Kasumi-1 (cell line): Measurements from ENCODE around the gene DUXB.
A peak's percentile ranks its signal among the peaks of the same experiment; 100 is the strongest.

ENCODE experiments used
- DNase-seq, 2 experiments: peaks; one replicate each; lab custom pipeline; 2025; lab: John Stamatoyannopoulos, UW

DUXB gene

DNA sequence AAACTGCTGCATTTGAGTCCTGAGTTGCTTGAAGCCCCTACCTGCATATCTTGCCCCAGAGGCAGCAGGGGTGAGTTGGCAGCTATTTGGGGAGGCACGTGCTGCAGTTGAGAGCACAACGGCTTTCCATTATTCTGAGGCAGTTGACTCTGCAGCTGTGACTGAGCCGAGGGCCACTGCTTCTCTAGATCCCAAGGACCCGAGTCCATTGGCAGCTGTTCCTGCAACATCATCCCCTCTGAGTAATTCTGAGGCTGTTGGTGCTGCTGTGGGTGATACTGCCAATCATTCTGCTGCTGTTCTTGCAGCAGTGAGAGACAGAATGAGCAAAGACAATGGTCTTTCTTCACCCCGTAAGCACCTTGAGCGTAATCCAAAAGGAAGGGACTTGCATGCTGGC is 40.9 kb downstream of the DUXB start:
- no peak for DNase-seq

DNA sequence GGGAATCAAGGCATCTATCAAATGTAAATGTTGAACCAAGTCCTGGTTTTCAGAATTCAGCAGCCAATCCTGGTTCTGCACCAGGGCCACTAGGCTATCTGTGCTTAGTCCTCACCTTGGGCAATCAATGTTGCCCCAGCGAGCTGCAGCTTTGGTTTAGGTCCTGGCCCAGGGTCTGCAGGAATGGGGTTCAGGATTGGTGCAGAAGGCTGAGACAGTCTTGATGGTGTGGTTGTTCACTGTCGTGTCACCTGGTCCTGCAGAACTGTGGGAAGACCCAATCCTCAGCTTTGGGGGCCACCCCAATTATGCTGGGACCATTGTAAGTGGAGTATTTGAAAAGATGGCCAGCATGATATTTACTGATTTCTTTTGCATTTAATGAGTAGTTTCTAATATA is 43.1 kb downstream of the DUXB start:
- no peak for DNase-seq

- no peak for DNase-seq
Measured at GRCh38 chr16:75653922-75654321, 47.3 kb downstream of the DUXB start.

DNA sequence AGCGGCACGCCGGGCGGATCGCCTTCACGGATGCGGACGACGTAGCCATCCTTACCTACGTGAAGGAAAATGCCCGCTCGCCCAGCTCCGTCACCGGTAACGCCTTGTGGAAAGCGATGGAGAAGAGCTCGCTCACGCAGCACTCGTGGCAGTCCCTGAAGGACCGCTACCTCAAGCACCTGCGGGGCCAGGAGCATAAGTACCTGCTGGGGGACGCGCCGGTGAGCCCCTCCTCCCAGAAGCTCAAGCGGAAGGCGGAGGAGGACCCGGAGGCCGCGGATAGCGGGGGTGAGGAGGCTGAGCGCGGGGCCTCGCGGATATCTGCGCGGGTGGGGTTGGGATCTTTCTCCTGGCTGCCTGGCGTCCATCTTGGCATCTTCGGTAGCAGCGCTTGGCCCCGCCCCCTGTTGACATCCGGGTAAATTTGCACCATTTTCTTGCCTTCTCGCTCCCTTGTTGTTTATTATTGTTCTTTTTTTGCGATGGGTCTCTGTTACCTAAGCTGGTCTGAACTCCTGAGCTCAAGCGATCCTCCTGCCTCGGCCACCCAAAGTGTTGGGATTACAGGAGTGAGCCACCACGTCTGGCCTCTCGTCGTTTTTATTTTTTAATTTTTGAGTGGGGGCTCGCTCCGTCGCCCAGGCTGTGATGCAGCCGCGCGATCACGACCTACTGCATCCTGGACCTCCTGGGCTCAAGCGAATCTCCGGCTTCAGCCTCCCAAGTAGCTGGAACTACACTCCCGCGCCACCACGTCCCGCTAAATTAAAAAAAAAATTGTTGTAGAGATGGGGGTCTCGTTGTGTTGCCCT is 52.8 kb downstream of the DUXB start:
- peak; percentile 58 to 77 for DNase-seq

DNA sequence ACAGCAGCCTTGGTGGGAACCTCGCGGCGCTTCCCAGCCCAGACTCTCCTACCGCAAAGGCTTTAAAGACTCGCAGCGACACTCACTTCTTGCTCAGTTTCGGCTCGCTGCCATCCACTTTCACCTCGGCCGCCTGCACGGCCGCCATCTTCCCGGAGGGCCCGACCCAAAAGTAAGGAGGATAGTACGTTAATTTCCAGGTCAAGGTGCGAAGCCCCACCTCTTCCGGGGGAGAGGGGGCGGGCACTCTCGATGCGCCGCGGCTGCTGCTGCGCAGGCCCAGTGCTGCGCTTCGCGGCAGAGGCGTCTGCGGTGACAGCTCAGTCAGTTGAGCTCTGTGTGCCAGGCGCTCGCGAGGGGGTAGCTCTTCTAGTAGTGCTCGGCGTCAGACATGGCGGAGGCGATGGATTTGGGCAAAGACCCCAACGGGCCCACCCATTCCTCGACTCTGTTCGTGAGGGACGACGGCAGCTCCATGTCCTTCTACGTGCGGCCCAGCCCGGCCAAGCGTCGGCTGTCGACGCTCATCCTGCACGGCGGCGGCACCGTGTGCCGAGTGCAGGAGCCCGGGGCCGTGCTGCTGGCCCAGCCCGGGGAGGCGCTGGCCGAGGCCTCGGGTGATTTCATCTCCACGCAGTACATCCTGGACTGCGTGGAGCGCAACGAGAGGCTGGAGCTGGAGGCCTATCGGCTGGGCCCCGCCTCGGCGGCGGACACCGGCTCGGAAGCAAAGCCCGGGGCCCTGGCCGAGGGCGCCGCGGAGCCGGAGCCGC is 53.6 kb downstream of the DUXB start, which contains the start of the genes KARS1 and TERF2IP:
TSS of gene KARS1 (minus strand) at position 174 of the 773 bp plus-strand sequence. CDS start at position 148, 26 bp downstream.
TSS of gene TERF2IP (plus strand) at position 282 of the 773 bp plus-strand sequence. CDS start at position 392, 110 bp downstream.
- peak; percentile 93 to 94 for DNase-seq

- peak in 1 of 2 experiments; percentile 37 for DNase-seq
Measured at GRCh38 chr16:75647112-75647491, 54.2 kb downstream of the DUXB start.

- no peak for DNase-seq
Measured at GRCh38 chr16:75644240-75645012, 56.8 kb downstream of the DUXB start.
